NB4 (cell line): ENCODE results near the gene JAKMIP1.

Source experiments
- POLR2A ChIP-seq: IDR thresholded peaks from 2 replicates; pipeline ENCODE4 v1.6.1; 2011; ENCODE audit warnings: mild to moderate bottlenecking; ENCODE audit not compliant: insufficient read length; ENCODE audit errors: extremely low read depth
- TF ChIP-seq, protein P1 (sequence below): IDR thresholded peaks from one replicate; pipeline ENCODE4 v1.5.1; 2012; ENCODE audit warnings: low read depth, low read length

DNA sequence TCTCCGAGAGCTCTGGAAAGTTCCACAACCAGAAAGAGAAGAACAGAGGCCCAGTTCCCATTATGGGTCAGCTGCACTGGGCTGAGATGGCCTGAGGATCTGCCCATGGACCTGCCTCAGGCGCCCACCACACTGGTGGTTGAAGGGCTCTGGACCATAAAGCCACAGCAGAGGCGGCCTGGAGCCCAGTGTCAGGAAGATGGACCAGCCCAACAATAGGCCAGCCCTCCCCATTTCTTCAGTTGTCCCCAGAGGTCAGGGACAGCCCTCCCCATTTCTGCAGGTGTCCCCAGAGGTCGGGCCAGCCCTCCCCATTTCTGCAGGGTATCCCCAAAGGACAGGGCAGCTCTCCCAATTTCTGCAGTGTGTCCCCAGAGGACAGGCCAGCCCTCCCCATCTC, 144.9 kb downstream of the JAKMIP1 start:
- TF ChIP-seq POLR2A, result no peak
- TF ChIP-seq, protein P1, sequence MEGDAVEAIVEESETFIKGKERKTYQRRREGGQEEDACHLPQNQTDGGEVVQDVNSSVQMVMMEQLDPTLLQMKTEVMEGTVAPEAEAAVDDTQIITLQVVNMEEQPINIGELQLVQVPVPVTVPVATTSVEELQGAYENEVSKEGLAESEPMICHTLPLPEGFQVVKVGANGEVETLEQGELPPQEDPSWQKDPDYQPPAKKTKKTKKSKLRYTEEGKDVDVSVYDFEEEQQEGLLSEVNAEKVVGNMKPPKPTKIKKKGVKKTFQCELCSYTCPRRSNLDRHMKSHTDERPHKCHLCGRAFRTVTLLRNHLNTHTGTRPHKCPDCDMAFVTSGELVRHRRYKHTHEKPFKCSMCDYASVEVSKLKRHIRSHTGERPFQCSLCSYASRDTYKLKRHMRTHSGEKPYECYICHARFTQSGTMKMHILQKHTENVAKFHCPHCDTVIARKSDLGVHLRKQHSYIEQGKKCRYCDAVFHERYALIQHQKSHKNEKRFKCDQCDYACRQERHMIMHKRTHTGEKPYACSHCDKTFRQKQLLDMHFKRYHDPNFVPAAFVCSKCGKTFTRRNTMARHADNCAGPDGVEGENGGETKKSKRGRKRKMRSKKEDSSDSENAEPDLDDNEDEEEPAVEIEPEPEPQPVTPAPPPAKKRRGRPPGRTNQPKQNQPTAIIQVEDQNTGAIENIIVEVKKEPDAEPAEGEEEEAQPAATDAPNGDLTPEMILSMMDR, result no peak
